ENCODE data around the gene ABCA5.
A peak's percentile ranks its signal among the peaks of the same experiment; 100 is the strongest.

The ABCA5 gene

GRCh38 chr17:69357701-69358100, 30.8 kb upstream of the ABCA5 start:
- no peak for TF ChIP-seq BACH2 (CRISPR knock-in tag; IDR thresholded peaks at IDR 0.05; ENCODE audit: borderline replicate concordance)
- no peak for TF ChIP-seq POU6F1 (CRISPR knock-in tag; IDR thresholded peaks at IDR 0.05; ENCODE audit: borderline replicate concordance, low read depth)
- no peak for TF ChIP-seq TOX (CRISPR knock-in tag; IDR thresholded peaks at IDR 0.05; ENCODE audit: borderline replicate concordance)
- no peak for TF ChIP-seq CSDC2 (CRISPR knock-in tag; IDR thresholded peaks at IDR 0.05)
- TF ChIP-seq TCF4 (CRISPR knock-in tag; IDR thresholded peaks at IDR 0.05; ENCODE audit: borderline replicate concordance): no peak
- no peak for TF ChIP-seq ZNF8 (CRISPR knock-in tag; IDR thresholded peaks at IDR 0.05)
- no peak for TF ChIP-seq ISL1 (CRISPR knock-in tag; IDR thresholded peaks at IDR 0.05)
- TF ChIP-seq CSRNP3 (CRISPR knock-in tag; IDR thresholded peaks at IDR 0.05): no peak
- TF ChIP-seq TSHZ2 (CRISPR knock-in tag; IDR thresholded peaks at IDR 0.05): no peak
- TF ChIP-seq PPARA (CRISPR knock-in tag; IDR thresholded peaks at IDR 0.05; ENCODE audit: borderline replicate concordance): no peak
- TF ChIP-seq SNAI2 (CRISPR knock-in tag; IDR thresholded peaks at IDR 0.05): no peak
- no peak for TF ChIP-seq GLIS3 (CRISPR knock-in tag; IDR thresholded peaks at IDR 0.05)
- TF ChIP-seq RARB (CRISPR knock-in tag; IDR thresholded peaks at IDR 0.05): no peak
- TF ChIP-seq ZNF565 (CRISPR knock-in tag; conservative IDR thresholded peaks at IDR 0.05; ENCODE audit: low read depth): no peak
- no peak for TF ChIP-seq PATZ1 (CRISPR knock-in tag; IDR thresholded peaks at IDR 0.05; ENCODE audit: borderline replicate concordance)
- TF ChIP-seq ARNTL (CRISPR knock-in tag; IDR thresholded peaks at IDR 0.05; ENCODE audit: borderline replicate concordance, low read depth): no peak
- peak; percentile 50; the same call in 2 of the 3 replicates for ATAC-seq

GRCh38 chr17:69356625-69357024, 29.7 kb upstream of the ABCA5 start:
- TF ChIP-seq CSRNP3 (CRISPR knock-in tag; IDR thresholded peaks at IDR 0.05) (no peak), ESRRG (CRISPR knock-in tag; IDR thresholded peaks at IDR 0.05) (no peak), PATZ1 (CRISPR knock-in tag; IDR thresholded peaks at IDR 0.05; ENCODE audit: borderline replicate concordance) (no peak), CREB5 (CRISPR knock-in tag; IDR thresholded peaks at IDR 0.05; ENCODE audit: low read depth) (no peak), CSDC2 (CRISPR knock-in tag; IDR thresholded peaks at IDR 0.05) (no peak), ISL1 (CRISPR knock-in tag; IDR thresholded peaks at IDR 0.05) (no peak), ZNF70 (CRISPR knock-in tag; IDR thresholded peaks at IDR 0.05) (no peak), TCF4 (CRISPR knock-in tag; IDR thresholded peaks at IDR 0.05; ENCODE audit: borderline replicate concordance) (no peak), ARNTL (CRISPR knock-in tag; IDR thresholded peaks at IDR 0.05; ENCODE audit: borderline replicate concordance, low read depth) (no peak), GLIS3 (CRISPR knock-in tag; IDR thresholded peaks at IDR 0.05) (no peak), ZNF8 (CRISPR knock-in tag; IDR thresholded peaks at IDR 0.05) (no peak), ZFP3 (CRISPR knock-in tag; IDR thresholded peaks at IDR 0.05) (no peak), ZC3H10 (CRISPR knock-in tag; IDR thresholded peaks at IDR 0.05) (no peak), OSR1 (CRISPR knock-in tag; IDR thresholded peaks at IDR 0.05) (no peak), BACH2 (CRISPR knock-in tag; IDR thresholded peaks at IDR 0.05; ENCODE audit: borderline replicate concordance) (no peak), RARB (CRISPR knock-in tag; IDR thresholded peaks at IDR 0.05) (no peak)
- no peak for ATAC-seq
